NCI-H2227 treated with DMSO at 0.1 percent for 48 hours (cell line): ENCODE results near the gene MFAP1.

Experiments used
- DNase-seq: peaks from one replicate; lab custom pipeline; 2025; lab: John Stamatoyannopoulos, UW

MFAP1 gene

GRCh38 chr15:43776101-43776717 is 48.3 kb downstream of the MFAP1 start:
- no peak for DNase-seq

DNA sequence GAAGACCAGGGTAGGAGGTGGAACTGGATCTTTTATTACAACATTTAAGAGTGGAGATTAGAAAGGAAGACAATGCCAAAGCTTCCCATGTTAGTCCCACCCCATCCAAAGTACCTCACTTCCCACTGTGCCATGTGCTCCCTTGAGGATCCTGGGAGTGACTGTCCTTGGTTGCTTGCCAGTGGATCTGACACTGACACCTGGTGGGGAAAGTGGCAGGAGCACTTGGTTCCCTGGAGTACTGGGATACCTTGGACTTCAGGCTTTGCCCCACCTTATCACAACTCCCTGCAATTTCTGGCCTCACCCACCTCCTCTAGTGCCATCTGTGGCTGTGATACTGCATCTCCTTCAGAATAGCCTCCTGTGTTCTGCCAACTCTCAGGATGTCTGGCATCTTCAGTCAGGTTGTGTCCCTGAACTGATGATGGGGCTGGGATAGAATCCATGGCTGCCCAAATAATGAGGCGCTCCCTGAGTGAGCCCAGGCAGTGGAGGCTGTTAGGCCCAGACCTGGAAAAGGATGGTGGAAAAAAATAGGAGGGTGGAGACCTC is 49.0 kb downstream of the MFAP1 start:
- no peak for DNase-seq

DNA sequence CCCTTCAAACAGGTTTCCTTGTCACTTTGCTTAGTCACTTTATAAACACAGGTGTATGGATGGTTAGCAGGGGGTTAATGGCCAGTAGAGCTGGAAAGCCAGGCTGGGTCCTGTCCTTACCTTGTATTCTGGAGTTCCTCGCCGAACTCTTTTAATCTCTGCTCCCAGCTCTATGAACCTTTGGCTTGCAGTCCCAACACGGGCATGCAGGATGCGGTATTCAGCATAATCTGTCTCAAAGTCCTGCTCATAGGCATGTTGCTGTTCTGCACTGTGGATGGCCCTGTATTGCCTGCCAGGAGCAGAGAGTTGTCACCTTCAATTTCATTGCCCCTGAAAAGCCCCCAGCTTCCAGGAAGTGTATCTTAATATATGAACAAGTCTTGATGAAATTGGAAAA is 50.4 kb downstream of the MFAP1 start:
- no peak for DNase-seq

DNA sequence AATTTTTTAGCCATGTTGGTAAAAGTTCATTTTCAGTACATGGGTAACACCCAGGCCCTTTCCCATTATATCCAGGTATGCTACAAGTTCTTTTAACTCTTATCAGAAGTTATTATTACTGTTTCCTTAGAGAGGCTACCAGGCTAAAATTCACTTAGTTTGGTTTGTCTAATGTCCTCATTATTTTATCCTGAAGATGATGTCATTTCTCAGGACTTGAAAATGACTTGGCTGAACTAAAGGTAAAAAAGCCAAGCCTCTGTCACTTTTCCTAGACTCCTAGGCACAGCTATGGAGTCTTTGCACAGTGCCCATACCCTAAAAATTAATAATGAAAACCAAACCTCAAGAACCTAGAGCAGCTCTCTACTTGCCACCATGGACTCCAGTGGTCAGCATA is 51.9 kb downstream of the MFAP1 start:
- DNase-seq = no peak

DNA sequence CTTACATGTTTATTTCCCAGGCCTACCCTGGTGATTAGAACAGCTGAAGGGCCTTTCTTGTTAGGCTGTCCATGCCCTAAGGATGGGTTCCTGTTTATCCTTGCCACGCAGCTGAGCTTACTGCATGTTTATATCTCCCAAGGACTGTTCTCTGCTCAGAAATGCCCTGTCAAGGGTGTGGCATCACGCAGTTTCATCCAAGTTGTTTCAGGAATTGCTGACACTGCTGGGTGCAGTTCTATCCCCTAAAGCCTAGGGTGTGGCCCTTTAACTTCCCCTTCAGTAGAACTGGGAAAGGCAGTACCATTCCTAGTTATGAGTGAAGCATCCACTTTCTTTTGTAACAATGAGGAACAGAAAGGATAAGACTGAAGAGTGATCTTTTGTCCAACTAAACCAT is 52.7 kb downstream of the MFAP1 start:
- DNase-seq = no peak

DNA sequence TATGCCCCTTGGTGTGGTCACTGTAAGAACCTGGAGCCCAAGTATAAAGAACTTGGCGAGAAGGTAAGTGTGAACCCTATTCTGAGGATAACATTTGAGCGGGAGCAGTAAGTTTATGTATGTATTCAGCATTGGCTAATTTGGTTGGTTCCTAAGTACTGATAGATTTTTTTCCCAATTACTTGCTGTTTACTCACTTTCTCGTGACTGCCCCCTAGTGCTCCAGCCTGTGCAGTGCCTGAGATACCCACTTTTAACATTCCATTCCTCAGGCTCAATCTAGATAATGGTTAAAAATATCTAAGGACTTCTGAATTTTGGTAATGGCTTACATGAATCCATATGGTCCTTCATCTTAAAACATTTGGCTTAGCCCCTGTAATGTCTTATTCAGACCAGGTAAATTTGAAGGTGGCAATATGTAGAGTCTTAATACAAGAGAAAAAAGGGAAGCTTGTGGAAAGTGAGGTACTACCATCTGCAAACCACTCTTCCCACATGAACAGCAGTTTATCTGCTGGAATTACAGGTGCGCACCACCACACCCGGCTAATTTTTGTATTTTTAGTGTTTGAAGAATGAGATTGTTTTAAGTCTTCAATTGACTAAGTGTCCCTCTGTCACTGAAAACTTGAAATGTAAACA is 54.8 kb downstream of the MFAP1 start:
- peak; percentile 17 for DNase-seq

GRCh38 chr15:43763819-43764446 is 60.6 kb downstream of the MFAP1 start:
- DNase-seq = no peak

- no peak for DNase-seq
Measured at GRCh38 chr15:43762824-43763223, 61.7 kb downstream of the MFAP1 start.
